Panc1 (cell line): ENCODE data around the gene GARIN5B. TPM values are rescaled to one million over a fixed set of nuclear protein-coding genes. Genes with fewer than 3 reads are reported as not detected.
A peak's percentile ranks its signal among the peaks of the same experiment; 100 is the strongest.

Experiments used
- ATAC-seq: fragments of 200-7000 bp; cut with Tn5 transposase; 2 replicates; pipeline ENCODE4 v1.9.1; 2020; ENCODE audit warnings: mild to moderate bottlenecking, moderate library complexity
- BruUV-seq: library from RNA; stranded (reverse); fragments of 400-500 nt; replicated peaks from 2 replicates; lab custom pipeline; 2021; lab: Mats Ljungman, UMichigan
- CTCF ChIA-PET: fragments of 300-600 bp; sonication (Branson Sonifier 250); formaldehyde crosslinking; loops from one replicate; lab custom pipeline; 2022; ENCODE audit warnings: antibody characterized with exemption; lab: Charles Lee
- POLR2A ChIA-PET: fragments of 300-600 bp; sonication (Branson Sonifier 250); formaldehyde crosslinking; loops from one replicate; lab custom pipeline; 2022; ENCODE audit warnings: antibody characterized with exemption; lab: Charles Lee
- DNase-seq: peaks from one replicate; pipeline ENCODE4 v3.0.0-alpha.2; 2010; ENCODE audit warnings: low read depth, low spot score
- H3K27ac ChIP-seq: 2 replicates; pipeline ENCODE4 v1.5.1; 2011; ENCODE audit warnings: mild to moderate bottlenecking, low read length, inconsistent platforms
- H3K27me3 ChIP-seq: fragments of 200-500 bp; sonication (Bioruptor generic); 2 replicates; pipeline ENCODE4 v1.6.0; 2014; ENCODE audit warnings: low read length, inconsistent platforms; ENCODE audit not compliant: control insufficient read depth, insufficient read depth
- H3K36me3 ChIP-seq: fragments of 200-500 bp; sonication (Bioruptor generic); 2 replicates; pipeline ENCODE4 v1.5.1; 2014; ENCODE audit warnings: inconsistent platforms, mild to moderate bottlenecking, low read length, moderate library complexity; ENCODE audit not compliant: control insufficient read depth, insufficient read depth
- H3K4me1 ChIP-seq: 2 replicates; pipeline ENCODE4 v1.5.1; 2011; ENCODE audit warnings: inconsistent platforms, mild to moderate bottlenecking, low read length, moderate library complexity; ENCODE audit not compliant: control insufficient read depth, insufficient read depth
- H3K4me3 ChIP-seq, 2 experiments: 2 replicates each; pipeline ENCODE4 v1.5.1; 2011 to 2012; ENCODE audit warnings: low read depth in 2 of 2, low read length in 2 of 2, mild to moderate bottlenecking in 2 of 2, inconsistent platforms in 1 of 2, moderate library complexity in 1 of 2
- H3K9me3 ChIP-seq: fragments of 200-500 bp; sonication (Bioruptor generic); 2 replicates; pipeline ENCODE4 v1.5.1; 2014; ENCODE audit warnings: low read depth, mild to moderate bottlenecking, inconsistent platforms, low read length, moderate library complexity; ENCODE audit not compliant: control insufficient read depth, insufficient read depth
- CTCF ChIP-seq: fragments of 450-650 bp; IDR thresholded peaks from 2 replicates; pipeline ENCODE4 v1.5.1; 2017; ENCODE audit warnings: mild to moderate bottlenecking
- POLR2AphosphoS5 ChIP-seq: IDR thresholded peaks from 2 replicates; pipeline ENCODE4 v1.6.1; 2012; ENCODE audit warnings: mild to moderate bottlenecking, low read depth, low read length, moderate library complexity
- REST ChIP-seq, 2 experiments: IDR thresholded peaks; 2 replicates each; pipeline ENCODE4 v1.6.1; 2011 to 2012; ENCODE audit warnings: low read depth in 2 of 2, control low read depth in 1 of 2, low read length in 1 of 2, mild to moderate bottlenecking in 1 of 2, moderate library complexity in 1 of 2; ENCODE audit not compliant: insufficient read depth in 1 of 2
- SIN3A ChIP-seq: IDR thresholded peaks from 2 replicates; pipeline ENCODE4 v1.6.1; 2012; ENCODE audit warnings: low read depth, mild to moderate bottlenecking, low read length, moderate library complexity, borderline replicate concordance; ENCODE audit not compliant: insufficient read depth
- TCF7L2 ChIP-seq: IDR thresholded peaks from 2 replicates; pipeline ENCODE4 v1.6.1; 2011; ENCODE audit warnings: mild to moderate bottlenecking, low read depth, low read length, inconsistent platforms
- in situ Hi-C: cut with HindIII; loops from 2 replicates; pipeline ENCODE4 v1.10.0; 2016; ENCODE audit warnings: low sequenced_read_pairs, low pct_unique_long_range_greater_than_20kb
- intact Hi-C: fragments of 100-400 bp; cut with micrococcal nuclease; formaldehyde crosslinking; loops from one replicate; pipeline ENCODE4 v1.10.0; 2022; ENCODE audit not compliant: unreplicated experiment
- total RNA-seq: library from RNA; stranded (reverse); gene quantifications from one replicate; pipeline ENCODE4 v1.2.1, GENCODE V29; 2021; ENCODE audit not compliant: unreplicated experiment

GARIN5B gene
- total RNA-seq, 1 experiment from 2014 or later = not detected

GRCh38 chr19:55339889-55340783, 22.9 kb downstream of the GARIN5B start:
- peaks cover 16% of the 10 kb centered on the region for H3K4me1 ChIP-seq
- no peaks in the 10 kb centered on the region for H3K27me3 ChIP-seq
- peak overlapping the region; percentile 73 to 87 for H3K4me3 ChIP-seq
- no peak for TF ChIP-seq TCF7L2
- peak; percentile 52 for TF ChIP-seq POLR2AphosphoS5
- no peak for TF ChIP-seq REST (IDR thresholded peaks at IDR 0.05; ENCODE audit: insufficient read depth in 1 of 2, low read depth in 2 of 2, low read length in 1 of 2)
- TF ChIP-seq CTCF = no peak
- in situ Hi-C loops (no loop called here), intact Hi-C loops (no loop called here)
- CTCF ChIA-PET = interaction anchor here (0.6 to 2.4 kb wide), 5 partner anchors 18 to 164 kb away, joined by 3 to 16 read pairs (median 4); no protein-coding TSS in a partner anchor
- no peak for DNase-seq
- H3K36me3 ChIP-seq = no peaks in the 10 kb centered on the region
- no peaks in the 10 kb centered on the region for H3K9me3 ChIP-seq
- POLR2A ChIA-PET = interaction anchor here (0.6 to 1.5 kb wide), 11 partner anchors 8 to 312 kb away, joined by 3 to 24 read pairs (median 4); partner anchors contain the start of gene TMEM238
- no TSS peak for BruUV-seq
- ATAC-seq = 0 out of 2 replicates have a peak, but pooled peaks have one; percentile 0
- peak overlapping the region; percentile 83 for H3K27ac ChIP-seq

- ChIA-PET CTCF (interaction anchor here (0.5 to 2.4 kb wide), 8 partner anchors 9 to 285 kb away, joined by 3 to 16 read pairs (median 4); partner anchors contain the start of genes RPL28 and ZNF784), POLR2A (interaction anchor here (0.6 to 1.5 kb wide), 15 partner anchors 9 to 311 kb away, joined by 3 to 24 read pairs (median 6); partner anchors contain the start of genes PPP6R1 and TMEM238)
- Histone ChIP-seq H3K9me3 (no peaks in the 10 kb centered on the region), H3K4me3 (peak within 1 kb of the TSS; percentile 73 to 87), H3K36me3 (no peaks in the 10 kb centered on the region), H3K27me3 (no peaks in the 10 kb centered on the region), H3K27ac (peak within 1 kb of the TSS; percentile 98), H3K4me1 (peaks cover 16% of the 10 kb centered on the region)
- DNase-seq (peak; percentile 100), ATAC-seq (peak; percentile 92)
- BruUV-seq = no TSS peak
- intact Hi-C loops = no loop called here
- TF ChIP-seq CTCF = no peak
- 0 out of 2 replicates have a peak, but pooled peaks have one; percentile 23 for TF ChIP-seq SIN3A
- peak; percentile 82 for TF ChIP-seq TCF7L2
- TF ChIP-seq POLR2AphosphoS5 = peak; percentile 59
- TF ChIP-seq REST (IDR thresholded peaks at IDR 0.05; ENCODE audit: insufficient read depth in 1 of 2, low read depth in 2 of 2, low read length in 1 of 2) = no peak
- in situ Hi-C loops = no loop called here
These were observed 23.8 kb downstream of the GARIN5B start, which contains the start of gene KMT5C for GRCh38 chr19:55339105-55339888. Gene KMT5C, plus strand, starts transcription at chr19:55339876. Its CDS starts 2,061 bp downstream, at chr19:55341937.
